ENCODE data around the gene PTTG1IP. TPM values are rescaled to one million over a fixed set of nuclear protein-coding genes. Genes with fewer than 3 reads are reported as not detected.

Gene PTTG1IP
- total and polyA plus RNA-seq, 2 of the 13 experiments (the other 11 are each of a cell fraction or from before 2014, with no cell fraction given), result 161 to 700 TPM

- no peaks in the 10 kb centered on the region for H3K9me3 ChIP-seq (ENCODE audit: low read length)
- intact Hi-C loops (cut with micrococcal nuclease; ENCODE audit: unreplicated experiment), result no loop called here
- no peak overlapping the region for H3K4me2 ChIP-seq (ENCODE audit: low read depth, low read length)
- DNase-seq (ENCODE audit: low spot score) (no peak), ATAC-seq (no peak), FAIRE-seq (no peak)
- BruUV-seq (replicated peaks), result no TSS peak
- H3K27ac ChIP-seq (ENCODE audit: extremely low read length, insufficient read depth, low read length), result peak overlapping the region; percentile 53
- CTCF ChIA-PET (ENCODE audit: low intra/inter-chr PET ratio, low total read pairs), result no interaction called here
- no peaks in the 10 kb centered on the region for H3K27me3 ChIP-seq (ENCODE audit: control insufficient read depth in 1 of 2, insufficient read depth in 2 of 2, low read length in 2 of 2)
- H3K79me2 ChIP-seq (ENCODE audit: insufficient read depth, low read length), result peaks cover 57% of the 10 kb centered on the region
- peaks cover 9% of the 10 kb centered on the region; the same call in 1 of the 2 replicates for H4K20me1 ChIP-seq (ENCODE audit: insufficient read depth, low read length)
- POLR2A ChIA-PET, result interaction anchor here (1.2 to 2.1 kb wide), 3 partner anchors 8 to 58 kb away, joined by 3 to 8 read pairs (median 7); partner anchors contain the start of genes PTTG1IP and UBE2G2
- in situ Hi-C loops (cut with HindIII; ENCODE audit: extremely low pct_ligation_motif_present, low pct_unique_long_range_greater_than_20kb), result no loop called here
- H3K36me3 ChIP-seq (replicated peaks in 1 of 2; ENCODE audit: control insufficient read depth in 1 of 2, insufficient read depth in 2 of 2, low read length in 2 of 2), result peaks cover 9 to 36% of the 10 kb centered on the region in 2 experiments
- H3K4me1 ChIP-seq (ENCODE audit: insufficient read depth, low read length), result peaks cover 34% of the 10 kb centered on the region
- H3K9ac ChIP-seq (ENCODE audit: insufficient read depth, low read depth, low read length), result no peak overlapping the region
- no peak overlapping the region for H3K4me3 ChIP-seq (replicated peaks in 1 of 3; ENCODE audit: insufficient read depth in 1 of 3, low read depth in 2 of 3, low read length in 3 of 3)
- H2AFZ ChIP-seq (ENCODE audit: low read length), result no peak overlapping the region
- 100% methylated on average over 2 of the region's 8 CpGs for WGBS (ENCODE audit: low lambda C conversion rate)
- TF ChIP-seq ELK4 (CRISPR knock-in tag; IDR thresholded peaks at IDR 0.05; ENCODE audit: borderline replicate concordance) (no peak), ZNF121 (CRISPR knock-in tag; IDR thresholded peaks at IDR 0.05) (no peak), PHF8 (CRISPR knock-in tag; IDR thresholded peaks at IDR 0.05) (no peak), ZSCAN22 (CRISPR knock-in tag; IDR thresholded peaks at IDR 0.05) (no peak), PBX3 (CRISPR knock-in tag; IDR thresholded peaks at IDR 0.05; ENCODE audit: borderline replicate concordance) (no peak), ZFP82 (CRISPR knock-in tag; IDR thresholded peaks at IDR 0.05; ENCODE audit: borderline replicate concordance) (no peak), ZBTB40 (IDR thresholded peaks at IDR 0.05) (no peak), ZBTB40 (CRISPR knock-in tag; IDR thresholded peaks at IDR 0.05) (no peak), ZNF563 (CRISPR knock-in tag; IDR thresholded peaks at IDR 0.05) (no peak), MYC (CRISPR knock-in tag; IDR thresholded peaks at IDR 0.05; ENCODE audit: borderline replicate concordance) (no peak), ZFP90 (CRISPR knock-in tag; IDR thresholded peaks at IDR 0.05; ENCODE audit: borderline replicate concordance) (no peak), ZMYM2 (CRISPR knock-in tag; IDR thresholded peaks at IDR 0.05) (no peak), BCL3 (CRISPR knock-in tag; IDR thresholded peaks at IDR 0.05) (no peak)
Measured at GRCh38 chr21:44815225-44815624, 58.3 kb downstream of the PTTG1IP start.

Measured in HepG2 (cell line).